H9 (cell line): ENCODE measurements around the gene SMTN. TPM values are rescaled to one million over a fixed set of nuclear protein-coding genes. Genes with fewer than 3 reads are reported as not detected.

Experiments
- DNase-seq: peaks from one replicate; pipeline ENCODE4 v3.0.0-alpha.2; 2017
- H2AFZ ChIP-seq: one replicate; pipeline ENCODE4 v1.6.1; 2013; ENCODE audit warnings: mild to moderate bottlenecking, low read length, control low read depth, moderate library complexity
- H2AK5ac ChIP-seq: 2 replicates; pipeline ENCODE4 v1.6.1; 2013; ENCODE audit warnings: low read length, control low read depth, mixed read lengths; ENCODE audit not compliant: insufficient read length
- H2BK120ac ChIP-seq: one replicate; pipeline ENCODE4 v1.6.1; 2013; ENCODE audit warnings: low read depth, mild to moderate bottlenecking, low read length, control low read depth, inconsistent platforms; ENCODE audit not compliant: poor library complexity, severe bottlenecking
- H2BK12ac ChIP-seq: 2 replicates; pipeline ENCODE4 v1.6.1; 2013; ENCODE audit warnings: low read length, control low read depth, mixed read lengths, low read depth; ENCODE audit not compliant: insufficient read length
- H2BK15ac ChIP-seq: 2 replicates; pipeline ENCODE4 v1.6.1; 2013; ENCODE audit warnings: low read depth, low read length, control low read depth
- H2BK20ac ChIP-seq: one replicate; pipeline ENCODE4 v1.6.1; 2013; ENCODE audit warnings: low read depth, mild to moderate bottlenecking, low read length, control low read depth, inconsistent platforms; ENCODE audit not compliant: poor library complexity, severe bottlenecking
- H2BK5ac ChIP-seq: 2 replicates; pipeline ENCODE4 v1.6.1; 2013; ENCODE audit warnings: low read length, control low read depth, mixed read lengths; ENCODE audit not compliant: insufficient read length
- H3K14ac ChIP-seq: 2 replicates; pipeline ENCODE4 v1.6.1; 2013; ENCODE audit warnings: low read length, control low read depth; ENCODE audit not compliant: insufficient read depth
- H3K18ac ChIP-seq: 2 replicates; pipeline ENCODE4 v1.6.1; 2013; ENCODE audit warnings: low read depth, mild to moderate bottlenecking, mixed read lengths, low read length, control low read depth; ENCODE audit not compliant: insufficient read length
- H3K23ac ChIP-seq: 2 replicates; pipeline ENCODE4 v1.6.1; 2013; ENCODE audit warnings: low read length, control low read depth, mixed read lengths, low read depth; ENCODE audit not compliant: insufficient read length
- H3K23me2 ChIP-seq: 2 replicates; pipeline ENCODE4 v1.6.1; 2013; ENCODE audit warnings: low read depth, mild to moderate bottlenecking, mixed read lengths, low read length, control low read depth; ENCODE audit not compliant: insufficient read length, poor library complexity, severe bottlenecking
- H3K27ac ChIP-seq: 2 replicates; pipeline ENCODE4 v1.5.1; 2013; ENCODE audit warnings: low read length, control low read depth, mixed read lengths, low read depth; ENCODE audit not compliant: insufficient read length
- H3K27me3 ChIP-seq: 2 replicates; pipeline ENCODE4 v1.6.1; 2013; ENCODE audit warnings: low read length, control low read depth, inconsistent platforms; ENCODE audit not compliant: insufficient read depth
- H3K4ac ChIP-seq: 2 replicates; pipeline ENCODE4 v1.6.1; 2013; ENCODE audit warnings: low read depth, mild to moderate bottlenecking, control low read depth, inconsistent platforms, low read length, moderate library complexity
- H3K4me1 ChIP-seq: 2 replicates; pipeline ENCODE4 v1.6.1; 2013; ENCODE audit warnings: low read length, control low read depth, inconsistent platforms; ENCODE audit not compliant: insufficient read depth
- H3K4me2 ChIP-seq: 2 replicates; pipeline ENCODE4 v1.6.1; 2013; ENCODE audit warnings: low read length, control low read depth, mixed read lengths; ENCODE audit not compliant: insufficient read length, insufficient read depth
- H3K56ac ChIP-seq: 2 replicates; pipeline ENCODE4 v1.6.1; 2013; ENCODE audit warnings: low read depth, mild to moderate bottlenecking, mixed read lengths, low read length, control low read depth; ENCODE audit not compliant: insufficient read length
- H3K79me1 ChIP-seq: 2 replicates; pipeline ENCODE4 v1.6.1; 2013; ENCODE audit warnings: low read depth, mild to moderate bottlenecking, moderate library complexity, low read length, control low read depth, inconsistent platforms; ENCODE audit not compliant: insufficient read depth, poor library complexity, severe bottlenecking
- H3K79me2 ChIP-seq: 2 replicates; pipeline ENCODE4 v1.6.1; 2013; ENCODE audit warnings: low read length, control low read depth, inconsistent platforms; ENCODE audit not compliant: insufficient read depth
- H3K9ac ChIP-seq: 2 replicates; pipeline ENCODE4 v1.6.1; 2013; ENCODE audit warnings: low read length, control low read depth, mixed read lengths; ENCODE audit not compliant: insufficient read length; ENCODE audit errors: extremely low read depth
- H3K9me3 ChIP-seq: one replicate; pipeline ENCODE4 v1.6.1; 2013; ENCODE audit warnings: low read depth, low read length, inconsistent platforms; ENCODE audit not compliant: control insufficient read depth
- H3T11ph ChIP-seq: one replicate; pipeline ENCODE4 v1.6.1; 2013; ENCODE audit warnings: mild to moderate bottlenecking, low read length, control low read depth, inconsistent platforms
- H4K20me1 ChIP-seq: one replicate; pipeline ENCODE4 v1.6.1; 2013; ENCODE audit not compliant: control insufficient read depth, insufficient read length, insufficient read depth
- H4K5ac ChIP-seq: 2 replicates; pipeline ENCODE4 v1.6.1; 2013; ENCODE audit warnings: low read depth, mild to moderate bottlenecking, mixed read lengths, low read length, control low read depth; ENCODE audit not compliant: insufficient read length
- H4K8ac ChIP-seq: replicated peaks from 2 replicates; pipeline ENCODE4 v1.6.1; 2013; ENCODE audit warnings: low read length, control low read depth, mixed read lengths, low read depth; ENCODE audit not compliant: insufficient read length
- H4K91ac ChIP-seq: 2 replicates; pipeline ENCODE4 v1.6.1; 2013; ENCODE audit warnings: low read depth, mild to moderate bottlenecking, moderate library complexity, mixed read lengths, low read length, control low read depth; ENCODE audit not compliant: insufficient read length
- H3K27ac Mint-ChIP-seq, 3 experiments: 2 replicates in 2 of 3; 3 replicates in 1 of 3; pipeline ENCODE4 v1.8.0; 2020 to 2021; ENCODE audit warnings: mixed read lengths in 3 of 3, mild to moderate bottlenecking in 1 of 3, moderate library complexity in 1 of 3
- H3K27me3 Mint-ChIP-seq: 2 replicates; pipeline ENCODE4 v1.8.0; 2021; ENCODE audit warnings: low read depth, mild to moderate bottlenecking, moderate library complexity, mixed read lengths
- H3K36me3 Mint-ChIP-seq, 3 experiments: 2 replicates in 2 of 3; 3 replicates in 1 of 3; pipeline ENCODE4 v1.8.0; 2020 to 2021; ENCODE audit warnings: low read depth in 3 of 3, mixed read lengths in 3 of 3; ENCODE audit not compliant: insufficient read depth in 1 of 3
- H3K4me1 Mint-ChIP-seq, 2 experiments: 2 replicates each; pipeline ENCODE4 v1.8.0; 2020; ENCODE audit warnings: mixed read lengths in 2 of 2
- H3K4me3 Mint-ChIP-seq, 2 experiments: 2 replicates in 1 of 2; 3 replicates in 1 of 2; pipeline ENCODE4 v1.8.0; 2020 to 2021; ENCODE audit warnings: mild to moderate bottlenecking in 2 of 2, mixed read lengths in 2 of 2, moderate library complexity in 1 of 2
- H3K9me3 Mint-ChIP-seq, 2 experiments: 2 replicates in 1 of 2; 3 replicates in 1 of 2; pipeline ENCODE4 v1.8.0; 2020; ENCODE audit warnings: mild to moderate bottlenecking in 2 of 2, mixed read lengths in 2 of 2, moderate library complexity in 1 of 2
- WGBS: extraction: QIAGEN DNeasy Blood & Tissue Kit; methylation state at CpG from one replicate; pipeline ENCODE4 v1.1.7; 2013; ENCODE audit warnings: missing lambda C conversion rate, low lambda C conversion rate, mixed read lengths; ENCODE audit not compliant: insufficient read length; ENCODE audit errors: extremely low coverage; 5-methylcytosine and 5-hydroxymethylcytosine counted together
- total RNA-seq: library from RNA; stranded (reverse); gene quantifications from 2 replicates; pipeline ENCODE4 v1.2.1, GENCODE V29; 2021
- TF ChIP-seq, protein P1 (sequence below): fragments of 200-600 bp; sonication (generic); conservative IDR thresholded peaks from 3 replicates; pipeline ENCODE4 v1.8.0; 2021; ENCODE audit warnings: antibody characterized with exemption, mild to moderate bottlenecking

The SMTN gene
- total RNA-seq, 1 experiment from 2014 or later = 23.4 TPM

GRCh38 chr22:31036671-31037550 lies 44.2 kb upstream of the SMTN start:
- H3T11ph ChIP-seq = no peak overlapping the region
- no peak overlapping the region for H2BK120ac ChIP-seq
- no peaks in the 10 kb centered on the region for H4K20me1 ChIP-seq
- no peak overlapping the region for H3K14ac ChIP-seq
- H3K79me2 ChIP-seq = no peaks in the 10 kb centered on the region
- no peak overlapping the region for H3K23ac ChIP-seq
- Mint-ChIP-seq H3K4me1 (peaks cover 3 to 7% of the 10 kb centered on the region in 2 experiments; a peak in 2 of 4 replicates), H3K36me3 (no peaks in the 10 kb centered on the region), H3K27me3 (peaks cover 4% of the 10 kb centered on the region; the same call in 1 of the 2 replicates), H3K9me3 (no peaks in the 10 kb centered on the region), H3K4me3 (no peak overlapping the region), H3K27ac (no peak overlapping the region; a peak in 2 of 7 replicates)
- H4K91ac ChIP-seq = no peak overlapping the region
- TF ChIP-seq, protein P1, sequence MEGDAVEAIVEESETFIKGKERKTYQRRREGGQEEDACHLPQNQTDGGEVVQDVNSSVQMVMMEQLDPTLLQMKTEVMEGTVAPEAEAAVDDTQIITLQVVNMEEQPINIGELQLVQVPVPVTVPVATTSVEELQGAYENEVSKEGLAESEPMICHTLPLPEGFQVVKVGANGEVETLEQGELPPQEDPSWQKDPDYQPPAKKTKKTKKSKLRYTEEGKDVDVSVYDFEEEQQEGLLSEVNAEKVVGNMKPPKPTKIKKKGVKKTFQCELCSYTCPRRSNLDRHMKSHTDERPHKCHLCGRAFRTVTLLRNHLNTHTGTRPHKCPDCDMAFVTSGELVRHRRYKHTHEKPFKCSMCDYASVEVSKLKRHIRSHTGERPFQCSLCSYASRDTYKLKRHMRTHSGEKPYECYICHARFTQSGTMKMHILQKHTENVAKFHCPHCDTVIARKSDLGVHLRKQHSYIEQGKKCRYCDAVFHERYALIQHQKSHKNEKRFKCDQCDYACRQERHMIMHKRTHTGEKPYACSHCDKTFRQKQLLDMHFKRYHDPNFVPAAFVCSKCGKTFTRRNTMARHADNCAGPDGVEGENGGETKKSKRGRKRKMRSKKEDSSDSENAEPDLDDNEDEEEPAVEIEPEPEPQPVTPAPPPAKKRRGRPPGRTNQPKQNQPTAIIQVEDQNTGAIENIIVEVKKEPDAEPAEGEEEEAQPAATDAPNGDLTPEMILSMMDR = no peak
- no peak overlapping the region for H3K4ac ChIP-seq
- H4K5ac ChIP-seq = no peak overlapping the region
- no peak overlapping the region for H2BK20ac ChIP-seq
- H3K9me3 ChIP-seq = no peaks in the 10 kb centered on the region
- no peak for DNase-seq
- H3K4me2 ChIP-seq = no peak overlapping the region
- no peak overlapping the region for H4K8ac ChIP-seq
- no peaks in the 10 kb centered on the region for H3K23me2 ChIP-seq
- H3K27me3 ChIP-seq = no peaks in the 10 kb centered on the region
- no peak overlapping the region for H2AFZ ChIP-seq
- no peak overlapping the region for H3K56ac ChIP-seq
- H3K27ac ChIP-seq = no peak overlapping the region
- H3K9ac ChIP-seq = no peak overlapping the region
- H3K18ac ChIP-seq = no peak overlapping the region
- no peak overlapping the region for H2BK12ac ChIP-seq
- H2AK5ac ChIP-seq = no peak overlapping the region
- H2BK5ac ChIP-seq = no peak overlapping the region
- WGBS = no CpG with 5 or more reads among the region's 20 CpGs
- H3K79me1 ChIP-seq = no peaks in the 10 kb centered on the region
- H3K4me1 ChIP-seq = no peaks in the 10 kb centered on the region
- H2BK15ac ChIP-seq = no peak overlapping the region
